Sigmoid colon (tissue), 7 donors: ENCODE measurements around the gene CBARP. TPM values are rescaled to one million over a fixed set of nuclear protein-coding genes. Genes with fewer than 3 reads are reported as not detected.

Experiments used
- DNase-seq: peaks from one replicate; pipeline ENCODE4 v3.0.0-alpha.2; 2019
- H3K27ac ChIP-seq, 4 donors: fragments of 200-600 bp; sonication (generic); one replicate each; pipeline ENCODE4 v1.5.1; 2016 to 2019; ENCODE audit warnings: mild to moderate bottlenecking in 1 of 4
- H3K27me3 ChIP-seq, 3 donors: fragments of 200-600 bp; sonication (generic); one replicate each; pipeline ENCODE4 v1.5.1; 2019; ENCODE audit warnings: mild to moderate bottlenecking in 1 of 3
- H3K36me3 ChIP-seq, 4 donors: fragments of 200-600 bp; sonication (generic); one replicate each; pipeline ENCODE4 v1.5.1; 2016 to 2019
- H3K4me1 ChIP-seq, 4 donors: fragments of 200-600 bp; sonication (generic); one replicate each; pipeline ENCODE4 v1.5.1; 2017 to 2019
- H3K4me3 ChIP-seq, 4 donors: fragments of 200-600 bp; sonication (generic); one replicate each; pipeline ENCODE4 v1.5.1; 2017 to 2019; ENCODE audit warnings: mild to moderate bottlenecking in 2 of 4, moderate library complexity in 1 of 4
- H3K9me3 ChIP-seq, 4 donors: fragments of 200-600 bp in 3 of 4; sonication (generic) in 3 of 4; one replicate each; pipeline versions ENCODE4 v1.5.1 to v1.6.1; 2013 to 2019
- EP300 ChIP-seq, 4 donors: sonication (generic); formaldehyde crosslinking; IDR thresholded peaks; one replicate each; pipeline ENCODE4 v1.6.1; 2017; ENCODE audit warnings: antibody characterized with exemption in 4 of 4
- POLR2A ChIP-seq, 2 donors: fragments of 450-650 bp; IDR thresholded peaks; one replicate each; pipeline ENCODE4 v1.6.1; 2016; ENCODE audit warnings: antibody characterized with exemption in 2 of 2, mild to moderate bottlenecking in 2 of 2, moderate library complexity in 2 of 2
- POLR2AphosphoS5 ChIP-seq, 4 donors: sonication (generic); formaldehyde crosslinking; IDR thresholded peaks; one replicate each; pipeline ENCODE4 v1.6.1; 2017; ENCODE audit warnings: antibody characterized with exemption in 4 of 4
- WGBS, 2 donors: extraction: QIAGEN DNeasy Blood & Tissue Kit; methylation state at CpG; one replicate each; pipeline ENCODE4 v1.1.7; 2013; 5-methylcytosine and 5-hydroxymethylcytosine counted together
- intact Hi-C: fragments of 100-400 bp; cut with DNase I; formaldehyde crosslinking; loops from one replicate; pipeline ENCODE4 v1.15.1; 2023
- polyA plus RNA-seq, 3 donors: library from polyadenylated mRNA; stranded (reverse); fragments of 200-250 nt; gene quantifications; one replicate each; pipeline ENCODE4 v1.2.3, GENCODE V29; 2013
- total RNA-seq, 4 donors: library from RNA; depleted of rRNA; stranded (reverse); fragments of >200 nt; gene quantifications; one replicate each; pipeline ENCODE4 v1.1.0, GENCODE V29; 2016
- TF ChIP-seq, protein P1 (sequence below), 4 experiments: fragments of 450-650 bp in 3 of 4; fragments of 200-600 bp in 1 of 4; IDR thresholded peaks; one replicate each; pipeline ENCODE4 v1.5.1; 2016 to 2019; ENCODE audit warnings: antibody characterized with exemption in 4 of 4, mild to moderate bottlenecking in 3 of 4, moderate library complexity in 2 of 4
- donor health status: healthy with polysubstance abuse.
- donor health status: Bipolar disorder and iron deficiency.
- donor health status: healthy.

The CBARP gene
- total and polyA plus RNA-seq, 7 donors, result 0.36 to 0.82 (median 0.59) TPM; not detected in 3

DNA sequence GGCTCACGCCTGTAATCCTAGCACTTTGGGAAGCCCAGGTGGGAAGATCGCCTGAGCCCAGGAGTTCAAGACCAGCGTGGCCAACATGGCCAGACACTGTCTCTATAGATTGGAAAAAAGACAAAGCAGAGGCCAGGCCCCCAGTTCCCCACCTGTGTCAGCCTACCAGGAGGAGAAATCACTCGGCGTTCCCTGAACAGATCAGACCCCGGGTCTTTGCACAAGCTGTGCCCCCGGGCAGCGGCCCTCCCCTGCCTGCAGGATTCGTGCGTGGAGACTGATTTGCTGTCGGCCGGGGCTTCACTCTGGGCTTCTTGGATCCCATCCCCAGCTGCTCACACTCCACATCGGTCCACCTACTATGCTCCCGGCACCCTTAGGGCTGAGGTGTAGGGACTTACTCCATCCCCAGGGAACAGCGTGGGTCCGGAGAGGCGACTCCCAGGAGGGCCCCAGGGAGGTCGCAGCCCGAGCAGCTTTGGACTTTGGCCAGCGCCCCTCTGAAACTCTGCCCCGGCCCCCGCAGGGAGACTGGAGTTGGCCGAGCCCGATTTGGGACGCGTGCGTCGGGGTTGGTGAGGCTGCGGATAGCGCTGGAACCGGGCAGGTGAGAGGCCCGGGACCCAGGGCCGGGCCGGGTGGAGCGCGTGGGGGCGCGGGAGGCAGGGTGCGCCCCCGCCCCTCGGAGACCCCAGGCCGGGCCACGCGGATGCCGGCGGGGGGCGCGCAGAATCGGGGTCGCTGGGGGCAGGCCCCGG lies 47.4 kb upstream of the CBARP start:
- H3K36me3 ChIP-seq, result no peaks in the 10 kb centered on the region
- DNase-seq, result no peak
- TF ChIP-seq, protein P1, sequence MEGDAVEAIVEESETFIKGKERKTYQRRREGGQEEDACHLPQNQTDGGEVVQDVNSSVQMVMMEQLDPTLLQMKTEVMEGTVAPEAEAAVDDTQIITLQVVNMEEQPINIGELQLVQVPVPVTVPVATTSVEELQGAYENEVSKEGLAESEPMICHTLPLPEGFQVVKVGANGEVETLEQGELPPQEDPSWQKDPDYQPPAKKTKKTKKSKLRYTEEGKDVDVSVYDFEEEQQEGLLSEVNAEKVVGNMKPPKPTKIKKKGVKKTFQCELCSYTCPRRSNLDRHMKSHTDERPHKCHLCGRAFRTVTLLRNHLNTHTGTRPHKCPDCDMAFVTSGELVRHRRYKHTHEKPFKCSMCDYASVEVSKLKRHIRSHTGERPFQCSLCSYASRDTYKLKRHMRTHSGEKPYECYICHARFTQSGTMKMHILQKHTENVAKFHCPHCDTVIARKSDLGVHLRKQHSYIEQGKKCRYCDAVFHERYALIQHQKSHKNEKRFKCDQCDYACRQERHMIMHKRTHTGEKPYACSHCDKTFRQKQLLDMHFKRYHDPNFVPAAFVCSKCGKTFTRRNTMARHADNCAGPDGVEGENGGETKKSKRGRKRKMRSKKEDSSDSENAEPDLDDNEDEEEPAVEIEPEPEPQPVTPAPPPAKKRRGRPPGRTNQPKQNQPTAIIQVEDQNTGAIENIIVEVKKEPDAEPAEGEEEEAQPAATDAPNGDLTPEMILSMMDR (IDR thresholded peaks at IDR 0.05), result no peak
- no peak for TF ChIP-seq POLR2AphosphoS5 (IDR thresholded peaks at IDR 0.05)
- TF ChIP-seq EP300 (IDR thresholded peaks at IDR 0.05), result no peak
- no peak overlapping the region for H3K4me3 ChIP-seq
- H3K27me3 ChIP-seq, result peaks cover 50 to 72% (median 66%) of the 10 kb centered on the region in 3 donors
- no peaks in the 10 kb centered on the region for H3K9me3 ChIP-seq
- no peak overlapping the region for H3K27ac ChIP-seq
- H3K4me1 ChIP-seq, result peaks cover 0 to 10% (median 5%) of the 10 kb centered on the region in 4 donors
- 17 to 21% methylated on average over 51 of the region's 51 CpGs for WGBS, 2 donors
- intact Hi-C loops, result no loop called here

- Histone ChIP-seq H3K27me3 (peaks cover 49 to 64% (median 59%) of the 10 kb centered on the region in 3 donors), H3K4me1 (peaks cover 0 to 10% (median 7%) of the 10 kb centered on the region in 4 donors), H3K27ac (peak overlapping the region in 1 of 4 donors; percentile 35), H3K4me3 (no peak overlapping the region), H3K36me3 (peaks cover 0 to 1% (median under 1%) of the 10 kb centered on the region in 4 donors), H3K9me3 (no peaks in the 10 kb centered on the region)
- intact Hi-C loops, result no loop called here
- no peak for TF ChIP-seq POLR2AphosphoS5 (IDR thresholded peaks at IDR 0.05)
- peak in 1 of 2 donors; percentile 42 for TF ChIP-seq POLR2A (IDR thresholded peaks at IDR 0.05)
- DNase-seq, result no peak
- WGBS, 2 donors, result 13 to 59% methylated on average over 20 of the region's 20 CpGs
Measured at GRCh38 chr19:1284293-1284978, 46.6 kb upstream of the CBARP start.

GRCh38 chr19:1283917-1284292 lies 46.1 kb upstream of the CBARP start:
- TF ChIP-seq POLR2A (IDR thresholded peaks at IDR 0.05) (no peak), EP300 (IDR thresholded peaks at IDR 0.05) (no peak), POLR2AphosphoS5 (IDR thresholded peaks at IDR 0.05) (no peak)
- TF ChIP-seq, protein P1 (IDR thresholded peaks at IDR 0.05), result no peak
- peaks cover 0 to 10% (median 7%) of the 10 kb centered on the region in 4 donors for H3K4me1 ChIP-seq
- H3K4me3 ChIP-seq, result no peak overlapping the region
- no peaks in the 10 kb centered on the region for H3K9me3 ChIP-seq
- intact Hi-C loops, result no loop called here
- H3K27ac ChIP-seq, result peak overlapping the region in 1 of 4 donors; percentile 35
- no peak for DNase-seq
- WGBS, 2 donors, result 39 to 70% methylated on average over 12 of the region's 12 CpGs
- H3K27me3 ChIP-seq, result peaks cover 47 to 59% (median 56%) of the 10 kb centered on the region in 3 donors
- peaks cover 0 to 6% (median 5%) of the 10 kb centered on the region in 4 donors for H3K36me3 ChIP-seq

- H3K27ac ChIP-seq, result peak overlapping the region in 1 of 4 donors; percentile 35
- TF ChIP-seq, protein P1 (IDR thresholded peaks at IDR 0.05), result no peak
- TF ChIP-seq EP300 (IDR thresholded peaks at IDR 0.05), result no peak
- TF ChIP-seq POLR2AphosphoS5 (IDR thresholded peaks at IDR 0.05), result no peak
- TF ChIP-seq POLR2A (IDR thresholded peaks at IDR 0.05), result no peak
- H3K27me3 ChIP-seq, result peaks cover 45 to 54% (median 54%) of the 10 kb centered on the region in 3 donors
Measured at GRCh38 chr19:1283207-1283916, 45.6 kb upstream of the CBARP start.

More at GRCh38 chr19:1283207-1283916, 45.6 kb upstream of the CBARP start:
- Histone ChIP-seq H3K9me3 (no peaks in the 10 kb centered on the region), H3K4me1 (peaks cover 0 to 10% (median 7%) of the 10 kb centered on the region in 4 donors), H3K36me3 (peaks cover 0 to 11% (median 9%) of the 10 kb centered on the region in 4 donors), H3K4me3 (no peak overlapping the region)
- no peak for DNase-seq
- 27 to 61% methylated on average over 29 of the region's 29 CpGs for WGBS, 2 donors
- intact Hi-C loops, result no loop called here
